Measurements from ENCODE around the gene TMEM156.

GRCh38 chr4:39054497-39054896 lies 22.3 kb upstream of the TMEM156 start:
- TF ChIP-seq CTCF (IDR thresholded peaks at IDR 0.05; ENCODE audit: extremely low read depth in 1 of 2, insufficient read depth in 1 of 2, low read depth in 1 of 2, low read length in 2 of 2) (no peak), FOS (IDR thresholded peaks at IDR 0.05; ENCODE audit: borderline replicate concordance, insufficient read depth, low read length) (no peak), EZH2 (IDR thresholded peaks at IDR 0.05; ENCODE audit: borderline replicate concordance, low read depth, low read length, severe bottlenecking) (no peak), POLR2A (IDR thresholded peaks at IDR 0.05; ENCODE audit: low read depth, low read length) (no peak), POLR2AphosphoS5 (IDR thresholded peaks at IDR 0.05; ENCODE audit: insufficient read depth, low read depth, low read length) (no peak)
